Erythroblast (primary cell): ENCODE results near the gene ZBTB20.

ENCODE experiments used
- DNase-seq, 2 experiments: peaks; one replicate each; lab custom pipeline; 2025; lab: John Stamatoyannopoulos, UW
- GATA1 ChIP-seq: IDR thresholded peaks from 2 replicates; pipeline ENCODE4 v1.6.1; 2011; ENCODE audit warnings: low read depth, mild to moderate bottlenecking, control low read depth, low read length, moderate library complexity
- POLR2A ChIP-seq: IDR thresholded peaks from 2 replicates; pipeline ENCODE4 v1.6.1; 2011; ENCODE audit warnings: mild to moderate bottlenecking, low read length

ZBTB20 gene

DNA sequence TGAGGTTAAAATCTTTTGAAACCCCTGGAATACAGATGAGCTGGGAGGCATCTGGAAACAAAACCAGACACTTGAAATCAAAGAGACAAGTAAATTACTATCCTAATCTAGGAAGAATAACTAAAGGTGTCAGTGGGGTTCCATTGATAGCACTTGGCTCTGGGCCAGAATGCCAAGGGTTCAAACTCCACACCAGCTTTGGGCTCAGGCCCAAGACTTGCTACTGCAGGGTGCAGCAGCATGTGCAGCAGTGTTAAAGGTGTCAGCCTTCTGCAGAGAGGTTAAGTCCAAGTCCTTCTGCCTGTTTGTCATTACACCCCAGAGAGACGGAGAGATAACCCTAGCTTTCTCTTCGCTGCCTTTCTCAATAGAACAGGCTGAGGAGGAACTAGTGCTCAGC is 579.3 kb downstream of the ZBTB20 start:
- DNase-seq: no peak
- TF ChIP-seq GATA1: no peak
- TF ChIP-seq POLR2A: no peak

DNA sequence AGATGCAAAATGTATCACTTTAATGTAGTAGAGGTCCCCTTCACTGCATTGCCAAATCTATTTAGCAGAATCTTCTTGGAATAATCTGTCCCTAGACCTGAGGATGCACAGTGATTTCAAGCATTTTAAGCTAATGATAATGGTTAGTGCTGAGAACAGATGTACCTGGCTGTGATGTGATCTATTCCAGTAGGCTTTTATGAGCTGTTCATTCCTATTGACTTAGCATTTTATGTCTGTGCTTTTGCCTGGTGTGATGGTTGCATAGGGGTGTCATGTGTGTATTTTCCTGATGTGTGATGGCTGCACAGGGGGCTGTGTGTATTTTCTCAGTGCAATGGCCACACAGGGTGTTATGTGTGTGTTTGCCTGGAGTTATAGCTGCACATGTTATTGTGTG is 580.3 kb downstream of the ZBTB20 start:
- no peak for DNase-seq
- TF ChIP-seq GATA1 (no peak), POLR2A (no peak)

DNA sequence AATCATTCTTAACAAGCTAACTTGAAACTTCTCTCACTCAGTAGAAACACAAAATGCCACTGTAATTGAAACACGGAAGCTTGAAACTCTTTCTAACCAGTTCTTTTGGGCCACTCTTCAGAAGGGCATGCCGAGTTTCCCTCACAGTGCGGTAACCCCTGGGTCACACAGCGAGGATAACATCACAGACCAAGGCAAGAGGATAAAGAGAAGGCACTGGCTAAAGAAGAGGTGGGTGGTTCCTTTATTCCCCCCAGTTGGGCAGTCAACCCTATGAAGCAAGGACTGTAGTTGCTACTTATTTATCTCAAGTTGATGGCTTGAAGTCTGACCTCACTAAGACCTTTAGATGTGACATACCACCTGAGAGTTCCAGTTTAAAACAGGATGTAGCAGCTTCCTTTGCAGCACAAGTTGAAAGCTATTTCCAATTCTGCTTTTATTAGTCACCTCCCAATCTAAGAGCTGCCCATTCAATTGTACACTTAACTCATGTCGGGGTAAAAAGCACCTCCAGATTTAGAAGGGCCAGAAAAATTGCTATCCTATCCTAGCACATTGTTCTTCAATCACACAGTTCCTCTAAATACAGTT is 580.8 kb downstream of the ZBTB20 start:
- no peak for DNase-seq
- no peak for TF ChIP-seq GATA1
- no peak for TF ChIP-seq POLR2A

DNA sequence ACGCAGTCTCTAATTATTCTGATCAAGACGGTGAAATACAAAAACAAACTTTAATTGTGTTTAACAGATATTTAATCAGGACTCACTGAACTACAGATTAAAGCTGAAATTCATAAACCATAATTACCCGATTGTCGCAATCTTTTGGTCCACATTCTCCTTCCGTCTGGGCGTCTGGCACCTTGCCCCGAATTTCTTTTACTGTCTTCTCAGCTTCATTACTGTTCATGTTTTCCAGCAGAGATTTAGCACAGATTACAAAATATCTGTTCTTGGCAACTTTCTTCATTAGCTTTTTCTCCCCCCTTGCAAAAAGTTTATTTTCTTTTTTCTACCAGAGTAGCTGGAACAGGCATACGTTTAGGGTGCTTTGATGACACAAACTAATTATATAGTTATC is 581.9 kb downstream of the ZBTB20 start:
- DNase-seq: no peak
- TF ChIP-seq GATA1: no peak
- no peak for TF ChIP-seq POLR2A

DNA sequence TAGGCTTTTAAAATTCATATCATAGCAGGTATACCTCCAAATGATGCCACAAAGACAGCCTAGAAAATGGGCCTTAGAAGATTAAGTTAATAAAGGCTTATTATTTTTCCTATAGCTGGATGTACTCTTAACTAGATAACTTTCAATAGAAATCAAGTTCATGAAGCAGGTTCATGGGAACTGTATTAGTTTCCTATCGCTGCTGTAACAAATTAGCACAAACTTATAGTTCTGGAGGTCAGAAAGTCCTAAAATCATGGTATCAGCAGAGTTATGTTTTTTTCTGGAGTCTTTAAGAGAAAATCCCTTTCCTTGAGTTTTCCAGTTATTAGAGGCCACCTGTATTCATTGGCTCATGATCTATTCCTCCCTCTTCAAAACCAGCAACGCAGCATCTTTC is 583.4 kb downstream of the ZBTB20 start:
- no peak for TF ChIP-seq POLR2A
- no peak for TF ChIP-seq GATA1
- no peak for DNase-seq

DNA sequence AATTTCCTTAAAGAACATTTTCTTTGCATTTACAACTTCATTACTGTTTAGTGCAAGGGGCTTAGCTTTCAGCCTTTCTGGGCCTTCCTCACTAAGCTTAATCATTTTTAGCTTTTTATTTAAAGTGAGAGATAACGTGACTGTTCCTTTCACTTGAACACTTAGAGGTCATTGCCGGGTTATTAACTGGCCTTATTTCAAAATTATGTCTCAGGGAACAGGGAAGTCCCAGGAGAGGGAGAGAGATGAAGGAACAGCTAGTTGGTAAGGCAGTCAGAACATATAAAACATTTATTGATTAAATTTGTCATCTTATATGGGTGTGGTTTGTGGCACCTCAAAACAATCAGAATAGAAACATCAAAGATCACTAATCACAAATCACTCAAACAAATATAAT is 584.5 kb downstream of the ZBTB20 start:
- no peak for DNase-seq
- TF ChIP-seq GATA1 (no peak), POLR2A (no peak)

DNA sequence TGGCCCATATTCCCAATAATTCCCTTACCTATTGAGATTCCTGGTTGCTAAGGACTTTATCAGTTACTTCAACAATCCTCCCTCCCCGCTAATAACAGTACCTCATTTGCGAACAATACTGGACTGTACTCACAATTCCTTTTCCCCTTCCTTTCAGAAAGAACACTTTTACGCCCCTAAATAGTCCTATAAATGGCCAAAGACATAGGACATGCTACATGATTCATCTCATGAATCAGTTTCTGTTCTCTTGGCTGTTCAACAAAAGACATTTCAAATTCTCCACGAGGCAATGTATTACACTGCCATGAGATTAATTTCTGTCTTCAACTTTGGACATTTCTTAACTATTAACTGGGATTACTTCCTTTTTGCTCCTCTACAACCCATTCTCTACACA is 588.8 kb downstream of the ZBTB20 start:
- no peak for TF ChIP-seq GATA1
- no peak for TF ChIP-seq POLR2A
- DNase-seq: no peak

DNA sequence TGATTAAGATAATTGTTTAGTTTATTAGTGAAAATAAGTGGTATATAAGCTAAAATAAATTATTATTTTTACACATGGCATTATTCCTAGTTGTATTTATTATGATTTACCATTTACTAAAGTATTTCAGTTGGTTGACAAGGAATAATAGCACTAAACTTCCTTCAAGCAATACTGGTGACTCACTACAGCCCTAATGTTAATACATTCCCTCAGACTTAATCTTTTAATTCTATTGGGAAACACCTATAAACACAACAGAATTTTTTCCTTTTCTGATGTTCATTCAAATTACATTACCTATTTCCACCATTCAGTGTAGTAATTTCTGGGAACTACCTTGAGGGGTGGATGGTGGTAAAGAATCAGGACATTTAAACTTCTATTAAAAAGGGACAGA is 589.3 kb downstream of the ZBTB20 start:
- TF ChIP-seq POLR2A: no peak
- TF ChIP-seq GATA1: no peak

DNA sequence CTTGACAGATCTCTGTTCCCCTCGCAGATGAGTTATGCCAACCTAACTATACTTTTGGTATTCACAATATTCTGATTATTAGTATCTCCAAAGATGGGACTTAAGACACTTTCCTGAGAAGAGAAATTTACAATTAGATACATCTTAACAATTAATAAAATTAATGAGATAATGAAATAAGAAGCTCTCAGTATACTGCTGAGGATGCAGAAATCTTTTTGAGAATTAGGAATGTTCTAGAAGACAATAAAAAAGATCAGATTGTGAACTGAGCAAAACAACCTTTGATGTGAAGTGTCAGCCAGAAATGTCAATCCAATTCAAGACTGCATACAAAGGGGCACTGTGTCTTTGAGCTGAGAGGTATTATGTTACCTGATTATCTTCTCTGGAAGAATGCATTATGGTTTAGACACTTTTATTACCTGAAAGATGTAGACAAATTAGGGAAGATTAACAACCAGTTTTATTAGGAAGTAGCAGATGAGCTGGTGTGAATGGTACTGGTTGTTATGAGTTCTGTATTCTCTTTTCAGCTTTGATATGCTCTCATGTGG is 590.4 kb downstream of the ZBTB20 start:
- TF ChIP-seq GATA1 (no peak), POLR2A (no peak)
- no peak for DNase-seq

More for the DNA sequence above, 589.3 kb downstream of the ZBTB20 start:
- no peak for DNase-seq

DNA sequence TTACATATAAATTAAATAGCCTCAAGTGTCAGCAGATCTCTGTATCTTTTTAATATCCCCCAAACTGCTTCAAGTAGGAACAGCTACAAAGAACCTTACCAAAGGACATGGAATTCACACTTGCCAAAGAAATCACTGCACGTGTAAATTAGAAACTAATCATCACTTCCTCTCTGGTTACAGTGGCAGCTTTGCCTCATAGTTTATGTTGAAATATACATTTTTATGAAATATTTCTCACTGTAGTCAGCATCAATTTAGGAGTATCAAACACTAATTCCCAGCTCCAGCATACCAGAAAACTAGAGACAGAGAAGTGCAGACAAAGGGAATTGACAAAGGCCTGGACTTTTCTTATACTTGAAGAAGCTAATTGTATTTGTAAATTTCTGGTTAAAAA is 592.4 kb downstream of the ZBTB20 start:
- TF ChIP-seq POLR2A: no peak
- no peak for TF ChIP-seq GATA1
- DNase-seq: no peak

DNA sequence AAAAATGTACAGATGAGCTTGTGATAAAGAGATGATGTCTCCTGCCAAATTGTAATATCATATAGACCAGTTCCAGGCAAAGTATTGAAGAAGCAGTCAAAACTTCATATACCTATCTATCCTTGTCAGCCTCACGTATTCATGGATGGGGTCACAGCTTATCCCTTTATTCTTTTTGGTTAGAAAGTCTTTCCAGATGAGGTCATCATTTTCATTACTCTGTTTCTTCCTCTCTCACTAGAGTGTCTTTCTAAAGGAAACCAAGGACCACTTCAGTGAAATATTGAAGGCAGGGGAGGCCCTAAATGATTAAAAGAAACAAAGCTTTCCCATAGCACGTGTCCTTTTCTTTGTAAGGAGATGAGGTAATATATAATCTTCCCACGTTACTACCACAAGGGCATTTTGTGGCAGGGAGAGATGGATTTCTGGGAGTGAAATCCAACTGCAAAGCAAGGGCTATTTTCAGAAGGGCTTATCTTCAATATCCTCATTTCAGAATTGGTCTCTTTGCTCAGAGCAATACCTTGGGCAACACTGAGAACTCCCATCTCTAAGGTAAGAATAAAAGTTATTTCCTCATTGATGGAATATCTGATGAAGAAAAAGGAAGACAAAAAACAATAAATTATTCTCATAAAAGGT is 593.0 kb downstream of the ZBTB20 start:
- TF ChIP-seq POLR2A (no peak), GATA1 (no peak)
- DNase-seq: no peak

DNA sequence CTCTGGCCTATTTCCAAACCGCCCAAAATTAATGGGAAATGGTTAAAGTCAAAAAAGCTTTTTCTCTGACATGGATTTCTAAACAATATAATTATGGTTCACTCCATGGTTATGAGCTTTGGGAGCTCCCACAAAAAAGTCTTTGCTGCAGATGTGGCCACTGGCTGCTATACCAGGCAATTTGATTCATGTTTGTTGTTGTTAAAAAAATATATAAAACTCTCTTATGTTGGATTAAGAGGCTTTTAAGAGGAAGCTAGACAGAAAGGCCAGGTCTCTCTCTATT is 594.6 kb downstream of the ZBTB20 start:
- no peak for TF ChIP-seq POLR2A
- TF ChIP-seq GATA1: no peak
- no peak for DNase-seq

DNA sequence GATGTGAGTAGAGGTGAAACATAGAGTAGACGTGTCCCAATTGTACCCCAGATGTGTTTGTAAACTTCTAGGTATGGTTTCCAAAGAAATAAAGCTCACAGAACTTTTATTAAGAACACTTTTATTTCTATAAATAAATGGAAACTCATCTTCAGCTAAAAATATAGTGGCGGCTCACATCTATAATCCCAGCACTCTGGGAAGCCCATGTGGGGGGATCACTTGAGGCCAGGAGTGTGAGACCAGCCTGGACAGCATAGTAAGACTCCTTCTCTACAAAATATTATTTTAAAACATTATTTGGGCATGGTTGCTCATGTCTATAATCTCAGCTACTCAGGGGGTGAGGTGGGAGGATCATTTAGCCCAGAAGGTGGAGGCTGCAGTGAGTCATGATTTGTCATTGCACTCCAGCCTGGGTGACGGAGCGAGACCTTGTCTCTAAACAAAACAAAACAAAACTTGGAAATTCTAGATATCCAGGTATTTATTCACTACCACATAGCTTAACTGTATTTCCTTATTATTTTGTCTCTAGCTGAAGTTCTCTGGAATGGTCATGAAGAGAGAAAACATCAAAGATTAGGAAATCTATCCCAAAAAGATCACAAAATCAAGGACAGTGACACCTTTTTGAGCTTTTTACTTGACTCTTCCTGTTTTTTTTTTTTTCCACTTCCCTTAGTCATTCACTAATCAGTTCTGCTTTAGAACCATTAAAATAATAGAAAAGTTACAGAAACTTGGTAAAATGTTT is 595.1 kb downstream of the ZBTB20 start:
- TF ChIP-seq POLR2A (no peak), GATA1 (no peak)
- DNase-seq: peak in 1 of 2 experiments; percentile 26

DNA sequence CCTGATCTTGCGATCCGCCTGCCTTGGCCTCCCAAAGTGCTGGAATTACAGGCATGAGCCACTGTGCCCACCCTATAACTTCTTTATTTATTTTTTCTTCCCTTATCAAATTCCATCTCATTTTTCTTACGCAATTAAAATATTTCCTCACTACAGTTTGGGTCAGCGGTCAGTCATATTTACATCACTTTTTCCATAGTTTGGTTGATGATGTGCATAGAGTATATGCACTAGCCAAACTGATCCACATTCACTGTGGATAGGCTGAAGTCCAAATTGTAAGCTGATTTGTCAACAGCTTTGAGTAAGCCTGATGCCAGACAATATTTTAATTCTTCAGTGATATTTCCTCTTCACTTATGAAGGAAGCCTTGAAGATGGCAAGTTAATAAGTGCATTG is 596.9 kb downstream of the ZBTB20 start:
- no peak for DNase-seq
- no peak for TF ChIP-seq GATA1
- no peak for TF ChIP-seq POLR2A

DNA sequence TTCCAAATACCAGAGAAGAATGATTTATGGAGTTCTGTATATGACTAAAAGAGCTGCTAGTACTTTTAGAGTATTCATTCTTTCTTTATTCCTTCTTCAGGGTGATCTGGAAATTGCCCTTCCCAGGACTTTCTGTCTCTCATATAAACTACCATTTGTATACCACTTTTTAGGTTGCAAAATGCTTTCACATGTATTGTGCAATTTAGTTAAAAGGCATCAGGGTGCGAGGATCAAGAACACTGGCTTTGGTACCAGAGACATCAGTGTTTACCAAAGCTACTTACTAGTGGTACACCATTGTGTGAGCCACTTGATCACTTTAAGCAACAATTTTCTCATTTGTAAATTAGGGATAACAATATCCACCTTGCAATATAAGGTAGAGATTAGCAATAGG is 601.9 kb downstream of the ZBTB20 start:
- DNase-seq: no peak
- TF ChIP-seq POLR2A (no peak), GATA1 (no peak)
